Transverse colon (tissue), 4 donors: ENCODE measurements around the gene MTMR12. TPM values are rescaled to one million over a fixed set of nuclear protein-coding genes. Genes with fewer than 3 reads are reported as not detected.

Source experiments
- DNase-seq: peaks from one replicate; pipeline ENCODE4 v3.0.0-alpha.2; 2019
- H3K27ac ChIP-seq, 4 donors: fragments of 200-600 bp; sonication (generic); 2 replicates each; pipeline ENCODE4 v1.5.1; 2016 to 2018; ENCODE audit warnings: inconsistent platforms in 4 of 4
- H3K27me3 ChIP-seq: fragments of 200-600 bp; sonication (generic); 2 replicates; pipeline ENCODE4 v1.5.1; 2017; ENCODE audit warnings: inconsistent platforms
- H3K36me3 ChIP-seq, 4 donors: fragments of 200-600 bp; sonication (generic); 2 replicates each; pipeline ENCODE4 v1.5.1; 2017 to 2019; ENCODE audit warnings: inconsistent platforms in 4 of 4
- H3K4me1 ChIP-seq, 4 donors: fragments of 200-600 bp; sonication (generic); 2 replicates each; pipeline ENCODE4 v1.5.1; 2017 to 2020; ENCODE audit warnings: inconsistent platforms in 4 of 4
- H3K4me3 ChIP-seq, 4 donors: fragments of 200-600 bp; sonication (generic); 1 replicate in 1 of 4; 2 replicates in 3 of 4; pipeline versions ENCODE4 v1.5.1 to v1.6.1; 2017 to 2019; ENCODE audit warnings: inconsistent platforms in 4 of 4
- H3K9me3 ChIP-seq, 2 donors: fragments of 200-600 bp; sonication (generic); 2 replicates each; pipeline ENCODE4 v1.5.1; 2017 to 2019; ENCODE audit warnings: inconsistent platforms in 2 of 2
- CTCF ChIP-seq, 5 experiments: fragments of 200-600 bp in 3 of 5; fragments of 450-650 bp in 2 of 5; sonication (generic) in 3 of 5; IDR thresholded peaks; 1 replicate in 2 of 5; 2 replicates in 3 of 5; pipeline ENCODE4 v1.5.1; 2016 to 2017; ENCODE audit warnings: antibody characterized with exemption in 5 of 5, inconsistent platforms in 3 of 5, mild to moderate bottlenecking in 2 of 5, moderate library complexity in 1 of 5
- EP300 ChIP-seq: sonication (generic); formaldehyde crosslinking; IDR thresholded peaks from one replicate; pipeline ENCODE4 v1.6.1; 2017; ENCODE audit warnings: antibody characterized with exemption, low read depth
- POLR2A ChIP-seq: fragments of 450-650 bp; IDR thresholded peaks from one replicate; pipeline ENCODE4 v1.6.1; 2016; ENCODE audit warnings: antibody characterized with exemption, mild to moderate bottlenecking, moderate library complexity
- POLR2AphosphoS5 ChIP-seq, 3 donors: sonication (generic); formaldehyde crosslinking; IDR thresholded peaks; one replicate each; pipeline ENCODE4 v1.6.1; 2016; ENCODE audit warnings: antibody characterized with exemption in 3 of 3
- WGBS, 2 donors: methylation state at CpG; one replicate each; pipeline ENCODE4 v1.1.5; 2018; ENCODE audit warnings: low coverage in 1 of 2; 5-methylcytosine and 5-hydroxymethylcytosine counted together
- in situ Hi-C, 4 donors: fragments of 200-750 bp; cut with MboI; loops; one replicate each; pipeline versions ENCODE4 v1.15.0 to v1.15.1; 2017; ENCODE audit warnings: low sequenced_read_pairs in 3 of 4, low pct_ligation_motif_present in 1 of 4, low pct_unique_long_range_greater_than_20kb in 1 of 4
- intact Hi-C: fragments of 100-400 bp; cut with DNase I; formaldehyde crosslinking; loops from one replicate; pipeline ENCODE4 v1.15.1; 2023; ENCODE audit warnings: low total_unique reads
- small RNA-seq, 4 donors: library from RNA; depleted of rRNA; stranded (forward); fragments of <200 nt; gene quantifications; one replicate each; pipeline ENCODE3, GENCODE V24; 2016
- total RNA-seq, 4 donors: library from RNA; depleted of rRNA; stranded (reverse); fragments of >200 nt; gene quantifications; one replicate each; pipeline ENCODE4 v1.1.0, GENCODE V29; 2016

Gene MTMR12
- total RNA-seq, 4 donors from 2014 or later, result 10.1 to 27.9 (median 16.1) TPM

GRCh38 chr5:32193591-32193990 is 119.1 kb downstream of the MTMR12 start:
- H3K9me3 ChIP-seq, result no peaks in the 10 kb centered on the region
- peak overlapping the region; percentile 28 to 73 (median 62) for H3K27ac ChIP-seq
- no peaks in the 10 kb centered on the region for H3K27me3 ChIP-seq
- peaks cover 5 to 17% (median 11%) of the 10 kb centered on the region in 4 donors for H3K4me1 ChIP-seq
- TF ChIP-seq EP300, result peak; percentile 91
- TF ChIP-seq CTCF (IDR thresholded peaks at IDR 0.05), result no peak
- TF ChIP-seq POLR2A, result no peak
- TF ChIP-seq POLR2AphosphoS5 (IDR thresholded peaks at IDR 0.05), result peak; percentile 58 to 75 (median 69)
- WGBS, 2 donors, result 9 to 10% methylated on average over 5 to 7 of the region's 7 CpGs
- H3K36me3 ChIP-seq, result no peaks in the 10 kb centered on the region
- in situ Hi-C loops (no loop called here), intact Hi-C loops (no loop called here)
- DNase-seq, result peak; percentile 90
- H3K4me3 ChIP-seq, result peak overlapping the region in 2 of 4 donors; percentile 6 to 22

GRCh38 chr5:32190095-32190494 is 122.6 kb downstream of the MTMR12 start:
- 68 to 71% methylated on average over 3 to 5 of the region's 5 CpGs for WGBS, 2 donors
- Histone ChIP-seq H3K27me3 (no peaks in the 10 kb centered on the region), H3K27ac (no peak overlapping the region), H3K9me3 (peaks cover 0 to 5% of the 10 kb centered on the region in 2 donors), H3K4me3 (no peak overlapping the region), H3K4me1 (peaks cover 5 to 17% (median 11%) of the 10 kb centered on the region in 4 donors), H3K36me3 (no peaks in the 10 kb centered on the region)
- intact Hi-C loops, result no loop called here
- TF ChIP-seq EP300 (no peak), POLR2A (no peak), CTCF (IDR thresholded peaks at IDR 0.05) (no peak), POLR2AphosphoS5 (IDR thresholded peaks at IDR 0.05) (no peak)
- no peak for DNase-seq
- in situ Hi-C loops, result no loop called here

- Histone ChIP-seq H3K27me3 (no peaks in the 10 kb centered on the region), H3K4me3 (no peak overlapping the region), H3K27ac (no peak overlapping the region), H3K4me1 (no peaks in the 10 kb centered on the region), H3K36me3 (no peaks in the 10 kb centered on the region), H3K9me3 (peaks cover 0 to 5% of the 10 kb centered on the region in 2 donors)
- no peak for DNase-seq
- TF ChIP-seq CTCF (IDR thresholded peaks at IDR 0.05), result no peak
- in situ Hi-C loops, result no loop called here
- intact Hi-C loops, result no loop called here
Measured at GRCh38 chr5:32187675-32188074, 125.1 kb downstream of the MTMR12 start.

GRCh38 chr5:32182463-32183063 is 130.2 kb downstream of the MTMR12 start:
- DNase-seq, result no peak
- Histone ChIP-seq H3K27ac (no peak overlapping the region), H3K9me3 (peaks cover 0 to 2% of the 10 kb centered on the region in 2 donors), H3K4me1 (no peaks in the 10 kb centered on the region), H3K27me3 (no peaks in the 10 kb centered on the region), H3K4me3 (no peak overlapping the region), H3K36me3 (no peaks in the 10 kb centered on the region)
- intact Hi-C loops (no loop called here), in situ Hi-C loops (no loop called here)
- no peak for TF ChIP-seq POLR2AphosphoS5 (IDR thresholded peaks at IDR 0.05)
- no peak for TF ChIP-seq CTCF (IDR thresholded peaks at IDR 0.05)
- TF ChIP-seq EP300, result no peak
- WGBS, 2 donors, result 67 to 69% methylated on average over 5 of the region's 5 CpGs

Small RNAs within 50 kb of the gene (small RNA-seq; reads per million reads assigned to genes)
- gene RNU6-1079P (0 reads per million in 4 donors), gene RNU6-378P (0 reads per million in 4 donors)

Other genes starting within 250 kb of the MTMR12 start
- 100 to 1,000 TPM in 3 of 4 donors, 10 to 100 TPM in 1; 52.1 to 666 (median 132) TPM for gene GOLPH3, start 138.6 kb downstream of the MTMR12 start, total RNA-seq
- 10 to 100 TPM; 35.6 to 64.1 (median 57.4) TPM for gene ZFR, start 131.8 kb upstream of the MTMR12 start, total RNA-seq